ENCODE results near the gene HNF1B. TPM values are rescaled to one million over a fixed set of nuclear protein-coding genes. Genes with fewer than 3 reads are reported as not detected.

Gene HNF1B
- total and polyA plus RNA-seq, 4 donors, result 1.6 to 5.7 (median 4.5) TPM

- WGBS, result under 1% methylated on average over 43 of the region's 43 CpGs
- Histone ChIP-seq H3K9ac (ENCODE audit: low read depth in 1 of 2, low read length in 2 of 2) (peak within 1 kb of the TSS; percentile 85 to 90), H3K27ac (ENCODE audit: low read depth in 1 of 2, low read length in 2 of 2) (peak within 1 kb of the TSS; percentile 82 to 84), H3K4me1 (ENCODE audit: control insufficient read depth in 4 of 4, insufficient read depth in 4 of 4, low read length in 3 of 4) (peaks cover 3 to 15% (median 11%) of the 10 kb centered on the region in 4 donors), H3K27me3 (ENCODE audit: control insufficient read depth in 4 of 4, insufficient read depth in 4 of 4, low read length in 3 of 4) (no peaks in the 10 kb centered on the region), H3K9me3 (ENCODE audit: control insufficient read depth in 4 of 4, low read length in 3 of 4) (no peaks in the 10 kb centered on the region), H3K36me3 (ENCODE audit: control insufficient read depth in 4 of 4, insufficient read depth in 3 of 4, low read depth in 1 of 4, low read length in 3 of 4) (peaks cover 0 to 13% (median 4%) of the 10 kb centered on the region in 4 donors), H3K4me3 (ENCODE audit: low read depth in 1 of 3, low read length in 3 of 3) (peak within 1 kb of the TSS; percentile 81 to 90 (median 90))
- DNase-seq (ENCODE audit: low spot score), result peak; percentile 90
- TF ChIP-seq HNF4G (IDR thresholded peaks at IDR 0.05) (no peak), YY1 (IDR thresholded peaks at IDR 0.05) (peak; percentile 98), HNF4A (conservative IDR thresholded peaks at IDR 0.05) (peak in 1 of 2 donors; percentile 38), RXRA (IDR thresholded peaks at IDR 0.05) (peak in 1 of 2 donors; percentile 49), ZBTB33 (IDR thresholded peaks at IDR 0.05) (peak; percentile 65), RAD21 (IDR thresholded peaks at IDR 0.05) (peak; percentile 26 to 33), SP1 (IDR thresholded peaks at IDR 0.05) (peak; percentile 43), REST (IDR thresholded peaks at IDR 0.05) (peak; percentile 18), FOXA1 (IDR thresholded peaks at IDR 0.05) (no peak), MAX (IDR thresholded peaks at IDR 0.05) (peak; percentile 31), NR2F2 (IDR thresholded peaks at IDR 0.05) (no peak), GABPA (IDR thresholded peaks at IDR 0.05 in 1 of 2, conservative IDR thresholded peaks at IDR 0.05 in 1 of 2) (peak in 1 of 2 donors; percentile 51)
These were observed 101.6 kb downstream of the HNF1B start, which contains the start of gene DDX52 for GRCh38 chr17:37643118-37643766. Gene DDX52 (minus strand): TSS chr17:37643446. CDS start chr17:37643420, 26 bp downstream.

GRCh38 chr17:37642681-37643080, 102.2 kb downstream of the HNF1B start:
- peaks cover 0 to 19% (median 5%) of the 10 kb centered on the region in 4 donors for H3K36me3 ChIP-seq (ENCODE audit: control insufficient read depth in 4 of 4, insufficient read depth in 3 of 4, low read depth in 1 of 4, low read length in 3 of 4)
- no peaks in the 10 kb centered on the region for H3K9me3 ChIP-seq (ENCODE audit: control insufficient read depth in 4 of 4, low read length in 3 of 4)
- H3K4me3 ChIP-seq (ENCODE audit: low read depth in 1 of 3, low read length in 3 of 3), result peak overlapping the region; percentile 81 to 90 (median 90)
- DNase-seq (ENCODE audit: low spot score), result no peak
- H3K27ac ChIP-seq (ENCODE audit: low read depth in 1 of 2, low read length in 2 of 2), result peak overlapping the region; percentile 82 to 84
- H3K4me1 ChIP-seq (ENCODE audit: control insufficient read depth in 4 of 4, insufficient read depth in 4 of 4, low read length in 3 of 4), result peaks cover 3 to 15% (median 11%) of the 10 kb centered on the region in 4 donors
- no peaks in the 10 kb centered on the region for H3K27me3 ChIP-seq (ENCODE audit: control insufficient read depth in 4 of 4, insufficient read depth in 4 of 4, low read length in 3 of 4)
- under 1% methylated on average over 7 of the region's 7 CpGs for WGBS
- H3K9ac ChIP-seq (ENCODE audit: low read depth in 1 of 2, low read length in 2 of 2), result peak overlapping the region; percentile 85 to 90
- TF ChIP-seq JUND (IDR thresholded peaks at IDR 0.05), result no peak
- no peak for TF ChIP-seq EGR1 (IDR thresholded peaks at IDR 0.05; ENCODE audit: low read depth in 2 of 2)
- TF ChIP-seq FOXA1 (IDR thresholded peaks at IDR 0.05), result no peak
- no peak for TF ChIP-seq NR2F2 (IDR thresholded peaks at IDR 0.05)
- no peak for TF ChIP-seq SP1 (IDR thresholded peaks at IDR 0.05)
- no peak for TF ChIP-seq ZBTB33 (IDR thresholded peaks at IDR 0.05)
- no peak for TF ChIP-seq GABPA (IDR thresholded peaks at IDR 0.05 in 1 of 2, conservative IDR thresholded peaks at IDR 0.05 in 1 of 2)
- TF ChIP-seq MAX (IDR thresholded peaks at IDR 0.05), result no peak
